Central memory CD8-positive, alpha-beta T cell (primary cell): ENCODE measurements around the gene PRKAR2A.
"Not testable (repeated sequence)": the region's sequence is repeated elsewhere in the genome, so short reads cannot be mapped to it uniquely, and the experiment has no call there.

ENCODE experiments used
- ATAC-seq: fragments of 150-1000 bp; cut with Tn5 transposase; replicated peaks from 2 replicates; pipeline ENCODE4 v1.10.0; 2022; ENCODE audit warnings: mild to moderate bottlenecking, moderate FRiP score, moderate number of reproducible peaks; ENCODE audit not compliant: poor library complexity, severe bottlenecking; ENCODE audit errors: extremely low read depth
- DNase-seq, 2 donors: peaks; one replicate each; pipeline ENCODE4 v3.0.0; 2021; ENCODE audit warnings: low spot score in 2 of 2
- H3K27ac Mint-ChIP-seq: one replicate; pipeline ENCODE4 v1.8.0; 2022; ENCODE audit warnings: low read depth, mild to moderate bottlenecking, moderate library complexity, mixed read lengths
- H3K27me3 Mint-ChIP-seq: one replicate; pipeline ENCODE4 v1.8.0; 2022; ENCODE audit warnings: mixed read lengths
- H3K36me3 Mint-ChIP-seq: one replicate; pipeline ENCODE4 v1.8.0; 2022; ENCODE audit warnings: mild to moderate bottlenecking, moderate library complexity, mixed read lengths; ENCODE audit not compliant: insufficient read depth
- H3K4me1 Mint-ChIP-seq: one replicate; pipeline ENCODE4 v1.8.0; 2022; ENCODE audit warnings: mixed read lengths
- H3K4me3 Mint-ChIP-seq: one replicate; pipeline ENCODE4 v1.8.0; 2022; ENCODE audit warnings: mild to moderate bottlenecking, moderate library complexity, mixed read lengths
- H3K9me3 Mint-ChIP-seq: one replicate; pipeline ENCODE4 v1.8.0; 2022; ENCODE audit warnings: mixed read lengths

Gene PRKAR2A

DNA sequence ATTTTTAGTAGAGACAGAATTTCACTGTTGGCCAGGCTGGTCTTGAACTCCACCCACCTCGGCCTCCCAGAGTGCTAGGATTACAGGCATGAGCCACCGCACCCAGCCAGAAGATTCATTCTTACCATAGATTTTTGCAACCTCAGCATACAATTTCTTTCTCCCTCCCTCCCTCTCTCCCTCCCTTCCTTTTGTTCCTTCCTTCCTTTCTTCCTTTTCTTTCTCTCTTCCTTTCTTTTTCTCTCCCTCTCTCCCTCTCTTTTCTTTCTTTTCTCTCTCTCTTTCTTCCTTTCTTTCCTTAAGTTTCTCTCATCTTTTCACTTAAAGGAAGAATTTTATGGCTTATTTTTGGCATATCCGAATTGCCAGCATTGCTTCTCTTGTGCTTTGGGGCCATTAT is 58.0 kb downstream of the PRKAR2A start:
- DNase-seq (no peak), ATAC-seq (no peak)
- Mint-ChIP-seq H3K27ac (peak overlapping the region; percentile 82), H3K9me3 (no peaks in the 10 kb centered on the region), H3K27me3 (no peaks in the 10 kb centered on the region), H3K4me3 (no peak overlapping the region), H3K36me3 (peaks cover 18% of the 10 kb centered on the region), H3K4me1 (peaks cover 17% of the 10 kb centered on the region)

DNA sequence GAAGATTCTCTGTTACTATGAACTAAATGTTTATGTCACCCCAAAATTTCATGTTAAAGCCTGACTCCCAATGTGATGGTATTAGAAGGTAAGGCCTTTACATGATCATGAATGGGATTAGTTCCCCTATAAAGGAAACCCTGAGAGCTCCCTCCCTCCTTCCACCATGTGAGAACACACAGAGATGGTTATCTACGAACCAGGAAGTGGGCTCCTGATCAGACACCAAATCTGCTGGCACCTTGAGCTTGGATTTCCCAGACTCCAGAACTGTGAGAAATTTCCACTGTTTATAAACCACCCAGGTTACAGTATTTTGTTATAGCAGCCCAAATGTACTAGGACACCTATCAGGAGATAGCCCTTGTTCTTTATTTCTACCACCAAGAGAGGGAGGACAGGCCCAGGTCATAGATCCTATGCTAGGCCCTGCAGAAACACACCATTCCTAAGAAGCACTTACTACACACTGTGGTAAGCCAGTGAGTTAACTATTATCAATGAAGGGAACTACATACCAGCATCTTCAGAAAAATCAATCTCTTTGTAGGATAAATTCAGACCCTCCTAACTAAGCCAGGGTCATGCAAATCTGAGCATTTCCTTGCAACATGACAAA is 59.0 kb downstream of the PRKAR2A start:
- H3K4me1 Mint-ChIP-seq, result peaks cover 17% of the 10 kb centered on the region
- DNase-seq (no peak), ATAC-seq (no peak)
- H3K27ac Mint-ChIP-seq, result peak overlapping the region; percentile 55
- no peaks in the 10 kb centered on the region for H3K27me3 Mint-ChIP-seq
- no peaks in the 10 kb centered on the region for H3K9me3 Mint-ChIP-seq
- no peak overlapping the region for H3K4me3 Mint-ChIP-seq
- peaks cover 20% of the 10 kb centered on the region for H3K36me3 Mint-ChIP-seq

DNA sequence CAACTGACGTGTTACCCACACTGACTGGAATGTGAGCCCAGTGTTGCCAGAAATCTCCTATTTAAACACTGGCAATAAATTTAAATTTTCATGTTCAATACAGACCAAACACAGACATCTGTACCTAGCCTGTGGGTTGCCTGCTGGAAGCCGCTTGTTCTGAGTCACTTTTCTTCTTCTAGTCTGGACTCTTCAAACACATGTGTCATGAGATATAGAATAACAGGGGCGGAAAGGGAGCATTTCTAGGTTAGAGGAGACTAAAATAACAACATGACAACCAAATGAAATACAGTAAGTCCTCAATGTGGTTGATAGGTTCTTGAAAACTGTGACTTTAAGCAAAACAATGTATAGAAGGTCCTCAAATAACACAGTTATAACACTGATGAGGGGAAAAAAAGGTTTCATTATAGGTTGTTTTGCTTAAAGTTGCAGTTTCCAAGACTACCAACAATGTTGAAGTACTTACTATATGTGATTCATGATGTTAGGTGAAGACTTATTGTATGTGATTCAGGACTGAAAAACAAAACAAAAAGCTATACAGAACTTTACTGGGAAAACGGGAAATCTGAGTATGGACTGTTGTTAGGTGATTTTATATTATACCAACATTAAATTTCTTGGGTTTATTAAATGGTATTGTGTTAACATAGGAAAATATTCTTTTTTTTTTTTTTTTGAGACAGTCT is 63.1 kb downstream of the PRKAR2A start:
- no peak overlapping the region for H3K27ac Mint-ChIP-seq
- peaks cover 33% of the 10 kb centered on the region for H3K36me3 Mint-ChIP-seq
- no peak for DNase-seq
- no peaks in the 10 kb centered on the region for H3K9me3 Mint-ChIP-seq
- no peak overlapping the region for H3K4me3 Mint-ChIP-seq
- no peak for ATAC-seq
- H3K4me1 Mint-ChIP-seq, result peaks cover 12% of the 10 kb centered on the region
- H3K27me3 Mint-ChIP-seq, result no peaks in the 10 kb centered on the region

DNA sequence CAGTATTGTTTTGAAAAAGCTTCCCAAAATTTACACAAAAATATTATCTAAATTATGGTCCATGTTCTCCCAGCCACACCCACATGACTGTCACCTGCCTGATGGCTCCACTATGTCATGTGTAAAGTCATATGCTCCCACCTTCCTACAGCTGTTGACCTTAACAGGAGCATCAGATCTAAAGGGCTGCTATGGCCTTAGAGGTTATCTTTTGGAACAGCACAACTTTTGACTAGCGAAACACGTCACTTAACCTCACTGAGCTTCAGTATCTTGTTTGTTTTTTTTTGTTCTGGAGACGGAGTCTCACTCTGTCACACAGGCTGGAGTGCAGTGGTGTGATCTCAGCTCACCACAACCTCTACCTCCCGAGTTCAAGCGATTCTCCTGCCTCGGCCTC is 64.4 kb downstream of the PRKAR2A start:
- Mint-ChIP-seq H3K9me3 (no peaks in the 10 kb centered on the region), H3K4me1 (peaks cover 3% of the 10 kb centered on the region), H3K27me3 (no peaks in the 10 kb centered on the region), H3K27ac (no peak overlapping the region), H3K4me3 (no peak overlapping the region), H3K36me3 (peaks cover 36% of the 10 kb centered on the region)
- ATAC-seq, result no peak
- DNase-seq, result no peak

DNA sequence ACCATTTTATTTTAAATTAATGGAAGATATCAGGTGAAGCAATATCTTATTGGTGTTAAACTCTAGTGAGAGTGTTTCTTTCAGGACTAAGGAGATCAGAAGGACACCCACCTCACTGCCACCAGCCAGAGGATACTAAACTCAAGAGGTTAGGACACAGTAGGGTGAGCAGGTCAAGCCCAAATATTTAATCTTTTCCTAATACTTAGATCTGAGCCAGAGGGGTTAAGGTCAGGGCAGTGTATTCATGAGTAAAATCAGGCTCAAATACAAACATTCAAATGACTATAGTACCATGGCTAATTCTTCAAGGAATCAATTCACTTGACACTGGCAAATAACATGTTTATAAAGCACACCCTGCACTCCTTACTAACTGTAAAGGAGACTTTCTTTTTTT is 65.6 kb downstream of the PRKAR2A start:
- Mint-ChIP-seq H3K4me1 (no peaks in the 10 kb centered on the region), H3K36me3 (peaks cover 36% of the 10 kb centered on the region), H3K27ac (no peak overlapping the region), H3K4me3 (no peak overlapping the region), H3K9me3 (no peaks in the 10 kb centered on the region), H3K27me3 (no peaks in the 10 kb centered on the region)
- DNase-seq (no peak), ATAC-seq (no peak)

DNA sequence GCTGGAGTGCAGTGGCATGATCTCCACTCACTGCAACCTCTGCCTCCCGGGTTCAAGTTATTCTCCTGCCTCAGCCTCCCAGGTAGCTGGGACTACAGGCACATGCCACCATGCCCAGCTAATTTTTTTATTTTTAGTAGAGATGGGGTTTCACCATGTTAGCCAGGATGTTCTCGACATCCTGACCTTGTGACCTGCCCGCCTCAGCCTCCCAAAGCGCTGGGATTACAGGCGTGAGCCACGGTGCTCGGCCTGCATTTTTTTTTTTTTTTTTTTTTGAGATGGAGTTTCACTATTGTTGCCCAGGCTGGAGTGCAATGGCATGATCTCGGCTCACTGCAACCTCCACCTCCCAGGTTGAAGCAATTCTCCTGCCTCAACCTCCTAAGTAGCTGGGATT is 69.1 kb downstream of the PRKAR2A start:
- not testable (repeated sequence) for H3K4me3 Mint-ChIP-seq, H3K27ac Mint-ChIP-seq, H3K4me1 Mint-ChIP-seq, H3K27me3 Mint-ChIP-seq, DNase-seq, H3K9me3 Mint-ChIP-seq, ATAC-seq
- peaks cover 36% of the 10 kb centered on the region for H3K36me3 Mint-ChIP-seq

DNA sequence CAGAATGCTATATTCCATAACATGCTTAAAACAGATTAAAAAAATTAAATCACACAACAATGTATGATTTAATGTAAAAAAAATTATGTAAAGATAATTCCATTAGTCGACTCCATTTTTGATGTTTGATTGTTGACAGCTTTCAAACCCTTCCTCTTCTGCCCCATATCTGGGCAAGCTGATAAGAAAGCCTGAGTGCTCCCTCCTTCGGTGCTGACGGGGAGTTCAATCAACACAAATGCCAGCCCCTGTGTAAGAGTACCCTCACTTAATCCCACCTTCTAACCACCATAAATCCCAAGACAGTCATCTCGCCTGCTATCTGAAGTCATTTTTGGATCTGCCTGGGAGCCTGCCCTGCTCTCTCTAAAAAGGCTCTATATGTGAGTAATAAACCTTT is 70.8 kb downstream of the PRKAR2A start:
- ATAC-seq (no peak), DNase-seq (no peak)
- H3K4me3 Mint-ChIP-seq, result no peak overlapping the region
- peaks cover 34% of the 10 kb centered on the region for H3K36me3 Mint-ChIP-seq
- no peaks in the 10 kb centered on the region for H3K27me3 Mint-ChIP-seq
- H3K9me3 Mint-ChIP-seq, result no peaks in the 10 kb centered on the region
- no peaks in the 10 kb centered on the region for H3K4me1 Mint-ChIP-seq
- peak overlapping the region; percentile 56 for H3K27ac Mint-ChIP-seq

DNA sequence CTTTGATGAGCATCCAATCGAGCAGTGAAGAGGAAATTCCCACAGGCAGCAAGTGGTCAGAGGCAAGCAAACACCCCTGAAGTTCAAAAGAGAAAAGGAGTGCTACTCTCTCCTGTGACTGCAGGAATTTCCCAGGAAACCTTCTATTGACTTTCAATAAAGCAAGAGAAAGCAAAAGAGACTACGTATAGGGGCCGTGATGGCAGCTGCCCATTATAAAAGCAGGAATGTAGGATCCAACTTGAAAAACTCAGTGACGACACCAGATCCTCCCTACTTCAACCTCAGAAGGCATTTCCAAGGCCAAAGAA is 77.5 kb downstream of the PRKAR2A start:
- H3K27ac Mint-ChIP-seq, result no peak overlapping the region

DNA sequence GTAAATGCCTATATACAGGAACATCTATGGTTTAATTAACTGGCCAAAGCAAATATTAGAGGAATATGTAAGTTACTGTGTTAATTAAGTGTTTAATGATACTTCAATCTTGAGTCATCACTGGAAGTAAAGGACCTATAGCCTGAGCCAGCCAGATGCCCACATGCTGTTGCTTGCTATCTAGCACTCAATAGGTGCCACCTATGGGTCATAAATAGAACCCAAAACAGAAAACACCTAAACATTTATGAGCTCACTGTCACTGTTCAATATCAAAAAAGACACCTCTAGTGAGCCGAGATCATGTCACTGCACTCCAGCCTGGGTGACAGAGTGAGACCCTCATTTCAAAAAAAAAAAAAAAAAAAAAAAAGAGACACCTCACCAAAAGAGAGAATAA is 82.3 kb downstream of the PRKAR2A start:
- no peaks in the 10 kb centered on the region for H3K27me3 Mint-ChIP-seq
- peaks cover 31% of the 10 kb centered on the region for H3K36me3 Mint-ChIP-seq
- H3K4me1 Mint-ChIP-seq, result no peaks in the 10 kb centered on the region
- H3K4me3 Mint-ChIP-seq, result no peak overlapping the region
- no peaks in the 10 kb centered on the region for H3K9me3 Mint-ChIP-seq
- ATAC-seq (peak; percentile 43), DNase-seq (no peak)
- peak overlapping the region; percentile 37 for H3K27ac Mint-ChIP-seq

More for the DNA sequence above, 77.5 kb downstream of the PRKAR2A start:
- no peaks in the 10 kb centered on the region for H3K4me1 Mint-ChIP-seq
- H3K9me3 Mint-ChIP-seq, result no peaks in the 10 kb centered on the region
- no peak overlapping the region for H3K4me3 Mint-ChIP-seq
- DNase-seq, result no peak
- peaks cover 42% of the 10 kb centered on the region for H3K36me3 Mint-ChIP-seq
- H3K27me3 Mint-ChIP-seq, result no peaks in the 10 kb centered on the region
- no peak for ATAC-seq

DNA sequence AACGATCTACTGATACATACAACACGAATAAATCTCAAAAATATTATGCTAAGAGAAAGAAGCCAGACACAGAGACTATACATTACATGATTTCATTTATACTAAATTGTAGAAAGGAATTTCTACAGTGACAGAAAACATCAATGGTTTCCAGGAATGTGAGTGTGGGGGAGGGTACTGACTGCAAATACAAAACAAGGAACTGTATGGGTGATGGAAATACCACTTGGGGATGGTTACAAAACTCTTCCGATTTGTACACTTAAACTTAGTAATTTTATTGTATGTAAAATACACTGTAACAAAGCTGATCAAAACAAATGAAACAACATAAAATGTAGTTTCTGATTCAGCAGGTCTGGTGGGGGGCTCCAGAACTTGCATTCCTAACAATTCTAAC is 84.9 kb downstream of the PRKAR2A start:
- H3K4me3 Mint-ChIP-seq, result no peak overlapping the region
- no peak overlapping the region for H3K27ac Mint-ChIP-seq
- H3K4me1 Mint-ChIP-seq, result no peaks in the 10 kb centered on the region
- H3K9me3 Mint-ChIP-seq, result no peaks in the 10 kb centered on the region
- DNase-seq (no peak), ATAC-seq (no peak)
- H3K36me3 Mint-ChIP-seq, result peaks cover 29% of the 10 kb centered on the region
- H3K27me3 Mint-ChIP-seq, result no peaks in the 10 kb centered on the region

DNA sequence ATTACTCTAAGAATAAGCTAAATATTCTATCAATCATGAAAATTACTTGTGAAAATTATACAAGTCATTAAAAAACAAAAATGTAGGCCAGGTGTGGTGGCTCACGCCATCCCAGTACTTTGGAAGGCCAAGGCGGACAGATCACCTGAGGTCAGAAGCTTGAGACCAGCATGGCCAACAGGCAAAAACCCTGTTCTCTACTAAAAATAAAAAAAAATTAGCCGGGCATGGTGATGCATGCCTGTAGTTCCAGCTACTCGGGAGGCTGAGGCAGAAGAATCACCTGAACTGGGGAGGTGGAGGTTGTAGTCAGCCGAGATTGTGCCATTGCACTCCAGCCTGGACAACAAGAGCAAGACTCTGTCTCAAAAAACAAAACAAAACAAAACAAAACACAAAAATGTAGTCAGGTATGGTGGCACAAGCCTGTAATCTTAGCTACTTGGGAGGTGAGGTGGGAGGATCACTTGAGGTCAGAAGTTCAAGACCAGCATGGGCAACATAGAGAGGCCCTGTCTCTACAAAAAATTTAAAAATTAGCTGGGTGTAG is 87.6 kb downstream of the PRKAR2A start:
- H3K27me3 Mint-ChIP-seq, DNase-seq, H3K27ac Mint-ChIP-seq, ATAC-seq, H3K9me3 Mint-ChIP-seq, H3K4me1 Mint-ChIP-seq, H3K4me3 Mint-ChIP-seq: not testable (repeated sequence)
- H3K36me3 Mint-ChIP-seq, result peaks cover 25% of the 10 kb centered on the region

DNA sequence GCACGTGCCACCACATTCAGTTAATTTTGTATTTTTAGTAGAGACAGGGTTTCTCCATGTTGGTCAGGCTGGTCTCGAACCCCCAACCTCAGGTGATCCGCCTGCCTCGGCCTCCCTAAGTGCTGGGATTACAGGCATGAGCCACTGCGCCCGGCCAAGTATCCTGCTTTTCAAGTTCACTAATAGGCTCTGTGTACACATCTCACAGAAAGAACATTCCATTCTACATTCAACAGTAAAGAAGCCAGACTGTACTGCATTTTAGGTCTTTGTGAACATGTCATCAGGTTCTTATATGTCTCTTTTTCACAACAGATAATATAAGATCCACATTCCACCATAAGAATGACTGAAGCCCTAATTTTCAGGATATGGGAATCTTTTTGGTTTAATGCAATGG is 88.1 kb downstream of the PRKAR2A start:
- not testable (repeated sequence) for H3K4me1 Mint-ChIP-seq, H3K27ac Mint-ChIP-seq, DNase-seq, ATAC-seq, H3K9me3 Mint-ChIP-seq, H3K27me3 Mint-ChIP-seq, H3K4me3 Mint-ChIP-seq
- peaks cover 21% of the 10 kb centered on the region for H3K36me3 Mint-ChIP-seq

DNA sequence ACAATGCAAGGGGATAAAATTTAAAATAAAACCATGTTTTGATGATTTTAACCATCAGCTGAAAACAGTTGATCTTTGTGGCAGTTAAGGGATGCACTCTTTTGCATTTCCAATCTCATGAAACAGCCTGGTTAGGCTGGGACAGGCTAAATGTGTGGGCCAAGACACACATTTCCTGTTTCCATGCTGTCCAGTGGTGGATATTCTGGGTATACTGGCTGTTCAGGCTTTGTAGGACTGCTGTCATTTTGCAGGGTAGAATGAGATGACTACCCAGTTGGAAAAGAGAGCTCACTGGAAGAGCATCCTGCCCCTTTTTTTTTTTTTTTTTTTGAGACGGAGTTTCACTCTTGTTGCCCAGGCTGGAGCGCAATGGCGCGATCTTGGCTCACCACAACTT is 88.6 kb downstream of the PRKAR2A start:
- Mint-ChIP-seq H3K27me3 (no peaks in the 10 kb centered on the region), H3K4me3 (no peak overlapping the region), H3K9me3 (no peaks in the 10 kb centered on the region), H3K36me3 (peaks cover 17% of the 10 kb centered on the region), H3K27ac (no peak overlapping the region), H3K4me1 (no peaks in the 10 kb centered on the region)
- no peak for ATAC-seq
- DNase-seq, result no peak
